Inferior parietal cortex (tissue), 1 donor: ENCODE results near the gene RNF14.
"Not testable (repeated sequence)": the region's sequence is repeated elsewhere in the genome, so short reads cannot be mapped to it uniquely, and the experiment has no call there.

Source experiments
- DNase-seq: peaks from one replicate; pipeline ENCODE4 v3.0.0-alpha.2; 2016; ENCODE audit errors: extremely low spot score

Gene RNF14

DNA sequence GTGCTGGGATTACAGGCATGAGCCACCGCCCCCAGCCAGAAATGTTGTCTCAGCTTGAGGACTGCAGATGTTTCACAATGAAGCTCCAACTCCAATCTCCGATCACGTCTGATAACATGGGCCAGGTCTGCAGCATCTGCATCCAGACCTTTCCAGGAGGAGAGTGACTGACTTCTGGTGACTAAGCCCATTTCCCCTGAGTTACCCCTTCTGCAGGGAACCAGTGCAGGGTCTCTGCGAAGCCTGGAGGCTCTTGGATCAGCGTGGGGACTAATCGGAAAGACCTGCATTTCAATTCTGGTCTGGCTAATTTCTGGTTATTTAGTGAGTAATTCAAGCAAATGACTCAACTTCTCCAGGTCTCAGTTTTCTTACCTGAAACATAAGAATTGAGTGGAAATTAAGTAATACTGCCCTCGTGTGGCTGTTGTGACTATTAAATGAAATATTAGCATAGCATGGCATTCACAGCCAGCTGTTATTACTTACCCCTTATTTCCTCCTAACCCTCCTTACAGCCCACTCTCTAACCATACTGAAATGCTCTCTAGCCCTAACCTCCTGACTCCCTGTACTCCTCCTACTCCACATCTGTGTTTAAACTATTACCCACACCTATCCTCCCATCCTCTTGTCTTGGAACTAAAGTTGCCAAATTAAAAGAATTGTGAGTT, 46.1 kb downstream of the RNF14 start:
- DNase-seq = peak; percentile 75

GRCh38 chr5:142015781-142016533, 47.1 kb downstream of the RNF14 start:
- no peak for DNase-seq

- DNase-seq = no peak
Observed at GRCh38 chr5:142016556-142016955, 47.7 kb downstream of the RNF14 start.

DNA sequence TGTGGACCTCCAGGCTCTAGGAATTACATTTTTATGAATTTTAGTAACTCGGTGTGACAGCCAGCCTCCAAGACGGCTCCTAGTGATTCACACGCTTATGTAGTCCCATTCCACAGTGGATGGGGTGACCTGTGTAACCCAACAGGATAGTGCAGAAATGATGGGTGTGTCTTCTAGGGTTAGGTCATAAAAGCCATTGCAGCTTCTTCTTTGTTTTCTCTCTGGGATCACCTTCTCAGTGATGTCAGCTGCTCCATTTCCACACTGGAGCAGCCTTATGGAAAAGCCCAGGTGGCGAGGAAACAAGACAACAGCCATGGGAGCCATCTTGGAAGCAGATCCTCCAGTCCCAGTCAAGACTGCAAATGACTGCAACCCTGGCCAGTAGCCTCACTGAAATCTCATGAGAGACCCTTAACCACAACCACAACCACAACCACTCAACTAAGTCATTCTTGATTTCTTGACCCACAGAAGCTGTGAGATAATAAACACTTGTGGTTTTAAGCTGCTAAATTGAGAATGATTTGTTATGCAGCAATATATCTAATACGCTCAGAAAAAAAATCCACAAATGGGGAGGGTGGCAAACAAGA, 49.0 kb downstream of the RNF14 start:
- DNase-seq = no peak

DNA sequence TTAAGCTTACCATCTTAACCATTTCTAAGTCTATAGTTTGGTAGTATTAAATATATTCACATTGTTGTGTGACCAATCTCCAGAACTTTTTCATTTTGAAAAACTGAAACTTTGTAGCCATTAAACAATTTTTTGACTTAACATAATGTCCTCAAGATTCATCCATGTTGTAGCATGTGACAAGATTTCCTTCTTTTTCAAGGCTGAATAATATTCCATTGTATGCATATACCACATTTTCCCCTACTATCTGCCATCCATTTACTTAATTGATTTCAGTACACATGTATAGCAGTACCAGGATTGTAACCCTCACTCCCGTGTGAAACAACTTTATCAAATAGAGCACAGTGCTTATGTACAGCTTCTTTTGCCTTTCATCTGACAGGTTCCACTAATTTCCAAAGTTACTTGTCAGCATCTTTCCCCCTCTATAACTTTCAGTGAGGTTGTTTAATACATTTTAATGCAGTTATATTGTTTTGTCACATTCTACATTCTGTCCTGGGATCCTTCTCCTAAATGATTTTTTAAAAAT, 51.3 kb downstream of the RNF14 start:
- DNase-seq = no peak

DNA sequence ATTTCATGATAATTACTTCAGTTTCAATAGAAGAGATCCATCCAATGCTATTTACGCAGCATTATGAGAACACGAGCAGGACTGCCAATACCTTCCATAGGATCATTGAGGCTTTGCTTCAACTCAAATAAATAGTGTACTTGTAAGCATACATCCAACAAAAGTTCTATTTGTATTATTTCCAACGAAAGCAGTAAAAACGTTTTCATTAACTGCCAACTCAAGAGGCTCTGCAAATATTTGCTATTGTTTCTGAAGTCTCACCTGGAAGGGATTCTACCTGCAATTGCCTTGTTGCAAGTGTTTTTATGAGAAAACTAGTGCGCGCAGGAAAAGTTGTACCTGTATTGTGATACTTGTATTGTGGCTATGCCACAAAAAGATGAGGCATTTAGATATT, 54.9 kb downstream of the RNF14 start:
- DNase-seq = no peak

DNA sequence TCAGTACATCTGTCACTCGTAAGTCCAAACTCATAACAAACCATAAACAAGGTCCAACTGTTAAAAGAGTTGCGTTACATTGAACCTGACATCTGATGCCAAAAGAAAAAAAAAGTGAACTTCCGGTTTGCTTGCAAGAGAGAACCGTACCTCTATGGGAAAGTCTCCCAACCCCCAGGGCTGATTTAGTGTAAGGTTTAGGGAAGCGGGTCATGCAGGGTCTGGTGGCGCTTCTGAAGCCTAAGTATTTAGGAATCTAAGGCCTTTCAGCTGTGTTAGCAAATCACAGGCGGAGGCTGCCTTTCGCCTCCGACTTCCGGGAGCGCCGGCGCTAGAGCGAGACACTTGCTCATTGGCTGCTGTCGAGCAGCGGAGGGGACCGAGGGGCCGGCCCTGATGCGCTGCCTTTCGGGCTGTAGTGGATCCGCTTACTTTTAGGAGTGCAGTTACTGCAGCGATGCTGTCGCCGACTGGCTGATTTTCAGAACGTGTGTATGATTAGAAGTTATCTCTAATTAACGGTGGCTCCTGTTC, 55.9 kb downstream of the RNF14 start:
- DNase-seq = peak; percentile 91

DNA sequence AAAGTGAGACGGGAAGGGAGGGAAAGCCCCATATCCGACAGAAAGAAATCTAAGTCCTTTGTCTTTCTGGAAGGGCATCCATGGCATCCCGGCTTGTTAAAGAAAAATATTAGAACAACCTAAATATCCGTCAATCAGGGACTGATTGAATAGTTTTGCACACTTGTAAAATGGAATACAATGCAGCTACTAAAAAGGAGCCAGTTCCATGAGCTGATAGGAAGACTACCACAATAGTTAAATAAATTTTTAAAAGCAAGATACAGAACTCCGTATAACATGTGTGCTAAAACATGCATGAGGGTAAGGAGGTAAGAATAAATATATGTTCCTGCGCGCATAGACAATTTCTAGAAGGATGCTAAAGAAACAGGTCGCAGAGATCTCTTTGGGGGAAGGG, 56.7 kb downstream of the RNF14 start:
- DNase-seq = no peak

DNA sequence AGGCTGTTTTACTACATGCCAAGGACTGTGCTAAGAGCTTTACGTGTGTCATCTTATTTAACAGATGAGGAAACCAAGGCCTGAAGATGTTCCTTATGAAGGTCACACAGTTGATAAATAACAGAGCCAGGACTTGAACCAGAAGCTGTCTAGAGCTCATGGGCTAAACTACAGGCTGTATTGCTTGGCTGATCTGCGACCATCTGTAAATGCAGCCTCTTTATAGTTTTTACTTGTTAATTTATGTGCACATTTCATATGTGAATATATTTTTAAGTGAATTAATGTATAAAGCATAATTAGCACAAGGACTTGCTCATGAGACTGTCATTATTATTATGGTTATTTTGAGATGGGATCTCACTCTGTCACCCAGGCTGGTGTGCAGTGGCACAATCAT, 63.2 kb downstream of the RNF14 start:
- no peak for DNase-seq

DNA sequence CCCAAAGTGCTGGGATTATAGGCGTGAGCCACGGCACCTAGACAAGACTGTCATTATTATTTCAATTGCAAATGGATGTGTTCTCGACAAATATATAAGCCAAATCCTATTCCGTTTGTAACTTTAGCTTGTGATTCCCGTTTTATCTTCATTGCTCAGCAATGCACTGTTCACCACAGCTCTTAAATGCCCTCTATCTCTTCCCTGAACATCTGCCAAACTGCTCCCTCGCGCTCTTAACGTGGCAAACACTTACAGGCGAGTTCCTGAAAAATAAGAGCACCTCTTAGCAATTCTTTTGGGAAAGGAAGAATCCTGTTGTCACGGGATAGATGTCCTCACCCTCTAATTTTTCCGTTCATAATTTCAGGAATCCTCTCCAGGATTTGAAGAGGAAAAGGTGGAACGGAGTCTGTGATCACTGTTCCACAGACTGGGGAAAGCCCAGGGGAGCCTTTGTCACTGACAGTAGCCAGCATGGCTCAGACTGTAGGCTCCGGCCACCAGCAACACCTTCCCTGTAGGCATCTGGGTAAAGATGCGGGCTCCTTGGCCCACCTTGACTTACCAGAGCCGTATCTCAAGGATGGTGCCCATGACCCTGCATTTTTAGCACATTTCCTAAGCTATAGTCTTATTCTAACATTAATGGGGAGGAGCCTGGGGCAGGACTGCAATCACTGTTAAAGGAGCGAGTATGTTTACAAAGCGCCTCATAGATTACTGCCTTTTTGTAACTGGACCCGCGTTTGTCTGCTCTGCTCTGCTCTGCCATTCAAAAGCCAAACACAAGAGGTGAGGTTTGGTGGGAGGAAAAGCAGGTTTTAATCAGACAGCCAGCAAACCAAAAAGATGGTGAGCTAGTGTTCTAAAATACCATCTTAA, 64.1 kb downstream of the RNF14 start:
- no peak for DNase-seq

DNA sequence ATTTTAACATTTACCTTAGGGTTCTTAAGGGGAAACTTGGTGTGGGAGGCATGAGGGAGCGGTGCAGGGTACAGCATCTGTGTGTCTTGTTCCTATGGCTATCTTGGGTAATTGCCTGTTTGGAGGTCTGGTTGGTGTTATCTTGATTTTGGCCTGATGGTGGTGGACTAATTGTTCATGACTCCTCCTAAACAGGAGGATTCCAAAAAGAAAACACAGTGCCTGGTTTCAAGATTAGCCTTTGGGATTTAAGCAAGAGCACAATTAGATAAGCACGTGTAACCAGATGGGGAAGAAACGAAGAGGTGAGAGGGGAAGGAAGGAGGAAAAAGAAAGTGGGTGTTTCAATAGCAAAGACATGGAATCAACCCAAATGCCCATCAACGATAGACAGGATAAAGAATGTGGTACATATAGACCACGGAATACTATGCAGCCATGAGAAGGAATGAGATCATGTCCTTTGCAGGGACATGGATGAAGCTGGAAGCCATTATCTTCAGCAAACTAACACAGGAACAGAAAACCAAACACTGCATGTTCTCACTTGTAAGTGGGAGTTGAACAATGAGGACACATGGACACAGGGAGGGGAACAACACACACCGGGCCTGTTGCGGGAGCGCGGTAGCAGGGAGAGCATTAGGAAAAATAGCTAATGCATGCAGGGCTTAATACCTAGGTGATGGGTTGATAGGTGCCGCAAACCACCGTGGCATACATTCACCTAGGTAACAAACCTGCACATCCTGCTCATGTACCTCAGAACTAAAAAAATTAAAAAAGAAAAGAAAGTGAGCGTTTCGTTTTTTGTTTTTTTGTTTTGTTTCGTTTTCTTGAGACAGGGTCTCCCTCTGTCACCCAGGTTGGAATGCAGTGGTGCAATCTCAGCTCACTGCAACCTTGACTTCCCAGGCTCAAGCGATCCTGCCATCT, 65.0 kb downstream of the RNF14 start:
- not testable (repeated sequence) for DNase-seq

GRCh38 chr5:142034994-142035393, 66.1 kb downstream of the RNF14 start:
- DNase-seq = no peak

GRCh38 chr5:142036918-142037317, 68.0 kb downstream of the RNF14 start:
- no peak for DNase-seq

DNA sequence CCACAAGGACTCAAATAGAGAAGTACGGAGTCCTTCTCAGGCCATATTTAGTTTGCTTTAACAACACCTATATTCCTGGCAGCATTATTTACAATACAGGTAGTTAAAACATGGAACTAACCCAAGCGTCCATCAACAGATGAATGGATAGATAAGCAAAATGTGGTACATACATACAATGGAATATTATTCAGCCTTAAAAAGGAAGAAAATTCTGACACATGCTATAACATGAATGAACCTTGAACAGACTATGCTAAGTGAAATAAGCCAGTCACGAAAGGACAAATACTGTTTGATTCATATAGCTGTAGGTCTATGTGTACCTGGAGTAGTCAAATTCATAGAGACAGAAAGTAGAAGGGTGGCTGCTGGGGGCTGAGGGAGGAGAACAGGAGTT, 68.7 kb downstream of the RNF14 start:
- not testable (repeated sequence) for DNase-seq

- no peak for DNase-seq
Observed at GRCh38 chr5:142038735-142039134, 69.8 kb downstream of the RNF14 start.
